GM12878 (cell line): ENCODE measurements around the gene LYPD6. TPM values are rescaled to one million over a fixed set of nuclear protein-coding genes. Genes with fewer than 3 reads are reported as not detected.

Source experiments
- ATAC-seq: fragments of 200-7000 bp; cut with Tn5 transposase; 3 replicates; pipeline ENCODE4 v1.9.1; 2020; ENCODE audit warnings: mild to moderate bottlenecking, moderate library complexity
- BruUV-seq: library from RNA; stranded (reverse); fragments of 400-500 nt; replicated peaks from 2 replicates; lab custom pipeline; 2021; lab: Mats Ljungman, UMichigan
- CTCF ChIA-PET: fragments of 300-600 bp; sonication (Branson Sonifier 250); formaldehyde crosslinking; extraction: SDS; loops from one replicate; lab custom pipeline; 2021; ENCODE audit warnings: inconsistent platforms; lab: Yijun Ruan, JAX
- POLR2A ChIA-PET: fragments of 350-600 bp; formaldehyde crosslinking; extraction: SDS; loops from one replicate; lab custom pipeline; 2021; ENCODE audit warnings: inconsistent platforms; lab: Charles Lee
- RAD21 ChIA-PET: fragments of 300-600 bp; sonication (Branson Sonifier 250); formaldehyde crosslinking; loops from one replicate; lab custom pipeline; 2023; ENCODE audit warnings: antibody characterized with exemption; ENCODE audit not compliant: unreplicated experiment; lab: Charles Lee
- SMC1A ChIA-PET: fragments of 300-600 bp; sonication (Branson Sonifier 250); formaldehyde crosslinking; loops from one replicate; lab custom pipeline; 2023; ENCODE audit not compliant: unreplicated experiment, uncharacterized antibody; lab: Charles Lee
- DNase-seq: peaks from one replicate; pipeline ENCODE4 v3.0.0-alpha.2; 2011; ENCODE audit warnings: low read depth, low spot score
- FAIRE-seq: peaks from 3 replicates; lab custom pipeline; 2011; peaks lifted over from hg19 to GRCh38; lab: Jason Lieb, UNC
- H2AFZ ChIP-seq: 2 replicates; pipeline ENCODE4 v1.6.0; 2011; ENCODE audit warnings: low read depth, low read length, control low read depth; ENCODE audit not compliant: control insufficient read depth
- H3K27ac ChIP-seq: 2 replicates; pipeline ENCODE4 v1.5.1; 2011; ENCODE audit warnings: control low read depth; ENCODE audit not compliant: control insufficient read depth, insufficient read depth
- H3K27me3 ChIP-seq, 2 experiments: replicated peaks in 1 of 2; 2 replicates each; pipeline versions ENCODE4 v1.6.0 to v1.6.1; 2011; ENCODE audit warnings: low read length in 1 of 2; ENCODE audit not compliant: control insufficient read depth in 2 of 2, insufficient read depth in 2 of 2
- H3K36me3 ChIP-seq, 2 experiments: 2 replicates each; pipeline ENCODE4 v1.5.1; 2011; ENCODE audit warnings: low read length in 1 of 2; ENCODE audit not compliant: control insufficient read depth in 2 of 2, insufficient read depth in 2 of 2
- H3K4me1 ChIP-seq: 2 replicates; pipeline ENCODE4 v1.6.1; 2011; ENCODE audit warnings: mild to moderate bottlenecking, low read length, moderate library complexity, mixed read lengths; ENCODE audit not compliant: control insufficient read depth, insufficient read depth
- H3K4me2 ChIP-seq: 2 replicates; pipeline ENCODE4 v1.6.0; 2011; ENCODE audit warnings: control low read depth; ENCODE audit not compliant: control insufficient read depth, insufficient read depth
- H3K4me3 ChIP-seq: fragments of 200-600 bp; sonication (generic); 2 replicates; pipeline ENCODE4 v1.5.1; 2016
- H3K79me2 ChIP-seq: 2 replicates; pipeline ENCODE4 v1.6.0; 2011; ENCODE audit warnings: low read length; ENCODE audit not compliant: control insufficient read depth, insufficient read depth
- H3K9ac ChIP-seq: 2 replicates; pipeline ENCODE4 v1.8.0; 2011; ENCODE audit warnings: low read length, control low read depth, mixed read lengths; ENCODE audit not compliant: control insufficient read depth, insufficient read depth
- H3K9me3 ChIP-seq: replicated peaks from 3 replicates; pipeline ENCODE4 v1.5.1; 2011; ENCODE audit warnings: mild to moderate bottlenecking, low read length; ENCODE audit not compliant: control insufficient read depth, insufficient read depth
- H4K20me1 ChIP-seq: 2 replicates; pipeline ENCODE4 v1.6.0; 2011; ENCODE audit not compliant: control insufficient read depth, insufficient read depth
- CBFB ChIP-seq: IDR thresholded peaks from 2 replicates; pipeline ENCODE4 v1.6.1; 2016; ENCODE audit warnings: antibody characterized with exemption, low read depth
- E2F4 ChIP-seq: IDR thresholded peaks from 2 replicates; pipeline ENCODE4 v1.6.1; 2012; ENCODE audit warnings: low read depth, low read length, improper control_type of control experiment
- E2F8 ChIP-seq: fragments of 450-650 bp; IDR thresholded peaks from 2 replicates; pipeline ENCODE4 v1.6.1; 2018; ENCODE audit warnings: mild to moderate bottlenecking, low read depth, moderate library complexity; ENCODE audit not compliant: partially characterized antibody
- HDGF ChIP-seq: fragments of 450-650 bp; IDR thresholded peaks from 2 replicates; pipeline ENCODE4 v1.6.1; 2016; ENCODE audit warnings: antibody characterized with exemption
- HSF1 ChIP-seq: fragments of 150-350 bp; IDR thresholded peaks from 2 replicates; pipeline ENCODE4 v1.6.1; 2014; ENCODE audit warnings: mild to moderate bottlenecking, low read depth, low read length
- IKZF2 ChIP-seq, 2 experiments: fragments of 450-650 bp; IDR thresholded peaks; 2 replicates each; pipeline ENCODE4 v1.6.1; 2017; ENCODE audit warnings: mild to moderate bottlenecking in 2 of 2, moderate library complexity in 2 of 2
- NFXL1 ChIP-seq: fragments of 450-650 bp; IDR thresholded peaks from 2 replicates; pipeline ENCODE4 v1.6.1; 2017; ENCODE audit warnings: antibody characterized with exemption, mild to moderate bottlenecking, borderline replicate concordance
- NKRF ChIP-seq: fragments of 450-650 bp; conservative IDR thresholded peaks from 2 replicates; pipeline ENCODE4 v1.6.1; 2017; ENCODE audit warnings: mild to moderate bottlenecking, moderate library complexity
- PKNOX1 ChIP-seq: fragments of 450-650 bp; IDR thresholded peaks from 2 replicates; pipeline ENCODE4 v1.6.1; 2016; ENCODE audit warnings: mild to moderate bottlenecking
- POLR2AphosphoS5 ChIP-seq: IDR thresholded peaks from 2 replicates; pipeline ENCODE4 v1.6.1; 2011; ENCODE audit warnings: mild to moderate bottlenecking, low read length, inconsistent platforms
- POU2F2 ChIP-seq: IDR thresholded peaks from 3 replicates; pipeline ENCODE4 v1.6.1; 2011; ENCODE audit warnings: low read depth, mild to moderate bottlenecking, low read length, borderline replicate concordance
- SRF ChIP-seq, 2 experiments: IDR thresholded peaks; 2 replicates each; pipeline ENCODE4 v1.6.1; 2011; ENCODE audit warnings: low read depth in 2 of 2, low read length in 2 of 2, mild to moderate bottlenecking in 1 of 2, moderate library complexity in 1 of 2
- SUZ12 ChIP-seq: fragments of 200-600 bp; sonication (generic); IDR thresholded peaks from one replicate; pipeline ENCODE4 v1.6.1; 2018; ENCODE audit warnings: antibody characterized with exemption, mild to moderate bottlenecking; ENCODE audit not compliant: unreplicated experiment
- TCF3 ChIP-seq: IDR thresholded peaks from 2 replicates; pipeline ENCODE4 v1.6.1; 2012; ENCODE audit warnings: low read depth, mild to moderate bottlenecking, low read length, borderline replicate concordance; ENCODE audit not compliant: insufficient read depth
- WRNIP1 ChIP-seq: IDR thresholded peaks from 2 replicates; pipeline ENCODE4 v1.6.1; 2011; ENCODE audit warnings: low read depth, low read length, improper control_type of control experiment, borderline replicate concordance
- YBX1 ChIP-seq: fragments of 450-650 bp; IDR thresholded peaks from 2 replicates; pipeline ENCODE4 v1.6.1; 2016; ENCODE audit warnings: antibody characterized with exemption
- ZNF24 ChIP-seq: fragments of 450-650 bp; IDR thresholded peaks from 2 replicates; pipeline ENCODE4 v1.6.1; 2017; ENCODE audit warnings: antibody characterized with exemption, mild to moderate bottlenecking
- WGBS: methylation state at CpG from one replicate; pipeline ENCODE4 v1.1.6; 2016; ENCODE audit warnings: low lambda C conversion rate; ENCODE audit not compliant: insufficient replicate concordance, insufficient coverage; ENCODE audit errors: missing lambda C conversion rate; 5-methylcytosine and 5-hydroxymethylcytosine counted together
- in situ Hi-C: fragments of 300-500 bp; cut with MboI; formaldehyde crosslinking; loops from 9 replicates; pipeline ENCODE4 v1.14.3; 2018; ENCODE audit warnings: mixed read lengths
- intact Hi-C: fragments of 100-400 bp; cut with micrococcal nuclease; formaldehyde crosslinking; loops from one replicate; pipeline ENCODE4 v1.14.2; 2022; ENCODE audit not compliant: unreplicated experiment
- polyA plus RNA-seq, 11 experiments: library from polyadenylated mRNA; depleted of rRNA in 4 of 11; unstranded in 6 of 11; stranded (reverse) in 5 of 11; fragments of >200 nt; fragmentation: Nextera tagmentation in 4 of 11; fragmentation: Illumina TruSeq in 1 of 11; extraction: Ambion mirVana in 4 of 11; extraction: Trizol in 1 of 11; gene quantifications; 1 replicate in 1 of 11; 2 replicates in 10 of 11; pipeline versions ENCODE4 v1.2.1 to v1.2.3, GENCODE V29; 2011 to 2016; ENCODE audit warnings: inconsistent platforms in 2 of 11, missing spikeins in 2 of 11, low read depth in 1 of 11
- total RNA-seq, 4 experiments: library from RNA; depleted of rRNA in 3 of 4; stranded (reverse); fragments of >200 nt in 3 of 4; fragmentation: Illumina TruSeq in 1 of 4; extraction: Trizol in 1 of 4; gene quantifications; 2 replicates each; pipeline versions ENCODE4 v1.2.1 to v1.2.3, GENCODE V29; 2013 to 2021

The LYPD6 gene
- total and polyA plus RNA-seq, 10 of the 15 experiments (the other 5 are each of a cell fraction or from before 2014, with no cell fraction given) = not detected

GRCh38 chr2:149441255-149441654 is 110.9 kb downstream of the LYPD6 start:
- WGBS = 77% methylated on average over 3 of the region's 3 CpGs
- ChIA-PET SMC1A (no interaction called here), RAD21 (no interaction called here), CTCF (interaction anchor here (0.6 kb wide), 1 partner anchor 413 kb away, joined by 3 read pairs; no protein-coding TSS in a partner anchor), POLR2A (no interaction called here)
- no TSS peak for BruUV-seq
- Histone ChIP-seq H3K9me3 (no peaks in the 10 kb centered on the region), H3K79me2 (no peaks in the 10 kb centered on the region), H4K20me1 (no peaks in the 10 kb centered on the region), H3K9ac (no peak overlapping the region), H3K4me3 (no peak overlapping the region), H3K27ac (no peak overlapping the region), H3K4me2 (no peak overlapping the region), H3K27me3 (no peaks in the 10 kb centered on the region), H3K36me3 (no peaks in the 10 kb centered on the region), H2AFZ (no peak overlapping the region), H3K4me1 (no peaks in the 10 kb centered on the region)
- in situ Hi-C loops (no loop called here), intact Hi-C loops (no loop called here)
- TF ChIP-seq E2F8 (no peak), SUZ12 (no peak), HDGF (no peak), TCF3 (no peak), ZNF24 (no peak), PKNOX1 (no peak), NKRF (no peak), E2F4 (no peak), CBFB (no peak), SRF (IDR thresholded peaks at IDR 0.05; ENCODE audit: low read depth in 2 of 2, low read length in 2 of 2) (no peak), IKZF2 (IDR thresholded peaks at IDR 0.05) (no peak), POLR2AphosphoS5 (no peak), WRNIP1 (no peak), HSF1 (no peak), NFXL1 (no peak), POU2F2 (no peak), YBX1 (no peak)
- no peak for DNase-seq
- ATAC-seq = no peak
- FAIRE-seq = no peak
